Measurements from ENCODE around the gene ITGB7. TPM values are rescaled to one million over a fixed set of nuclear protein-coding genes. Genes with fewer than 3 reads are reported as not detected.
A peak's percentile ranks its signal among the peaks of the same experiment; 100 is the strongest.

ITGB7 gene
- total RNA-seq, 4 donors from 2014 or later = 2.9 to 29.1 (median 6.8) TPM

- WGBS = 95% methylated on average over 3 of the region's 8 CpGs
- no peaks in the 10 kb centered on the region for H3K9me3 ChIP-seq
- TF ChIP-seq EP300 (IDR thresholded peaks at IDR 0.05) (no peak), POLR2AphosphoS5 (IDR thresholded peaks at IDR 0.05) (no peak), POLR2A (IDR thresholded peaks at IDR 0.05) (no peak)
- TF ChIP-seq, protein P1, sequence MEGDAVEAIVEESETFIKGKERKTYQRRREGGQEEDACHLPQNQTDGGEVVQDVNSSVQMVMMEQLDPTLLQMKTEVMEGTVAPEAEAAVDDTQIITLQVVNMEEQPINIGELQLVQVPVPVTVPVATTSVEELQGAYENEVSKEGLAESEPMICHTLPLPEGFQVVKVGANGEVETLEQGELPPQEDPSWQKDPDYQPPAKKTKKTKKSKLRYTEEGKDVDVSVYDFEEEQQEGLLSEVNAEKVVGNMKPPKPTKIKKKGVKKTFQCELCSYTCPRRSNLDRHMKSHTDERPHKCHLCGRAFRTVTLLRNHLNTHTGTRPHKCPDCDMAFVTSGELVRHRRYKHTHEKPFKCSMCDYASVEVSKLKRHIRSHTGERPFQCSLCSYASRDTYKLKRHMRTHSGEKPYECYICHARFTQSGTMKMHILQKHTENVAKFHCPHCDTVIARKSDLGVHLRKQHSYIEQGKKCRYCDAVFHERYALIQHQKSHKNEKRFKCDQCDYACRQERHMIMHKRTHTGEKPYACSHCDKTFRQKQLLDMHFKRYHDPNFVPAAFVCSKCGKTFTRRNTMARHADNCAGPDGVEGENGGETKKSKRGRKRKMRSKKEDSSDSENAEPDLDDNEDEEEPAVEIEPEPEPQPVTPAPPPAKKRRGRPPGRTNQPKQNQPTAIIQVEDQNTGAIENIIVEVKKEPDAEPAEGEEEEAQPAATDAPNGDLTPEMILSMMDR (IDR thresholded peaks at IDR 0.05) = no peak
- no peak for DNase-seq (ENCODE audit: low spot score in 2 of 2)
- peaks cover 4% of the 10 kb centered on the region for H3K4me1 ChIP-seq
- H3K36me3 ChIP-seq = peaks cover 11% of the 10 kb centered on the region
- no peak overlapping the region for H3K4me3 ChIP-seq
- H3K27ac ChIP-seq = no peak overlapping the region
- no peaks in the 10 kb centered on the region for H3K27me3 ChIP-seq
Measured at GRCh38 chr12:53161119-53161911, 45.7 kb downstream of the ITGB7 start.

DNA sequence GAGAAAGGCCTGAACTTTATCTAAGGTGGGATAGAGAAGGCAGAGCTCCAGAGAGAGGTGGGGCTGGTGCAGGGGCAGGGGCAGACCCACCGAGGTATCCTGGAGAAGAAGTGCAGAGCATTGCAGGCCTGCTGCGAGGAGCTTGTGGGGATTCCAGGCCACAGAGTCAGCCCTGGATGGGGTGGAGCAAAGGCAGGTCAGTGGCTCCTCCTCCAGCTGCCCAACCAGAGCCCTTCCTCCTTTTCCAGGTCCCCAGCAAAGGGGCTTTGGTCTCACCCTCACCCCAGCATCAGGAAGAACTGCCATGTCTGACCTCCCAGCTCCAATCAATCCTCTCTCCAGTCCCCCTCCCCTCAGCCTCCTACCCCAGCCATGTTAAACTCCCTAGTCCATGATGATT is 46.4 kb downstream of the ITGB7 start:
- TF ChIP-seq POLR2A (IDR thresholded peaks at IDR 0.05) = no peak
- TF ChIP-seq, protein P1 (IDR thresholded peaks at IDR 0.05) = no peak
- TF ChIP-seq EP300 (IDR thresholded peaks at IDR 0.05) = no peak
- TF ChIP-seq POLR2AphosphoS5 (IDR thresholded peaks at IDR 0.05) = no peak
- DNase-seq (ENCODE audit: low spot score in 2 of 2) = no peak
- Histone ChIP-seq H3K9me3 (no peaks in the 10 kb centered on the region), H3K27ac (no peak overlapping the region), H3K27me3 (no peaks in the 10 kb centered on the region), H3K36me3 (peaks cover 8% of the 10 kb centered on the region), H3K4me3 (no peak overlapping the region), H3K4me1 (peaks cover 4% of the 10 kb centered on the region)
- WGBS = 86% methylated on average over 2 of the region's 2 CpGs

DNA sequence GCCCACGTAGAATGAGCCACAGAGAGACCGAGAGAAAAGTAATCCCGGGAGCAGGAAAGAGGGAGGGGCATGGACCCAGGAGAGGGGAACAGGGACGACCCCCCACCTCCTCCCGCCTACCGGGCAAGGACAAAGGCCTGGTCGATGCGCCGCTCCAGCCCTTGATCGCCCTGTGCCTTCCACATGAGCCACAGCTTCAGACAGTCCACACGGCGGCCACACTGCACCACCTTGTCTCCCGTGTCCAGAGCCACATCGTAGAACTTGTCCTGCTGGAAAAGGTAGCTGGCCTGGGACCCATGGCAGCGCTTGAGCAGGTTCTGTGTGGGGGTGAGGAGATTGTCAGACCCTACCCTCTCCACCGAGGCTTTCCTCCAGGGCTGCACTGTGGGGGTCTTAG is 47.1 kb downstream of the ITGB7 start:
- no peak overlapping the region for H3K27ac ChIP-seq
- TF ChIP-seq POLR2AphosphoS5 (IDR thresholded peaks at IDR 0.05) (no peak), EP300 (IDR thresholded peaks at IDR 0.05) (no peak), POLR2A (IDR thresholded peaks at IDR 0.05) (no peak)
- TF ChIP-seq, protein P1 (IDR thresholded peaks at IDR 0.05) = no peak
- H3K4me1 ChIP-seq = peaks cover 4% of the 10 kb centered on the region
- H3K4me3 ChIP-seq = no peak overlapping the region
- DNase-seq (ENCODE audit: low spot score in 2 of 2) = no peak
- peaks cover 7% of the 10 kb centered on the region for H3K36me3 ChIP-seq
- WGBS = 87% methylated on average over 16 of the region's 16 CpGs
- no peaks in the 10 kb centered on the region for H3K9me3 ChIP-seq
- no peaks in the 10 kb centered on the region for H3K27me3 ChIP-seq

GRCh38 chr12:53159195-53159839 is 47.7 kb downstream of the ITGB7 start:
- H3K27me3 ChIP-seq = no peaks in the 10 kb centered on the region
- peak; percentile 92 for DNase-seq (ENCODE audit: low spot score in 2 of 2)
- H3K36me3 ChIP-seq = peaks cover 7% of the 10 kb centered on the region
- 23% methylated on average over 13 of the region's 14 CpGs for WGBS
- H3K4me3 ChIP-seq = no peak overlapping the region
- no peak overlapping the region for H3K27ac ChIP-seq
- H3K9me3 ChIP-seq = no peaks in the 10 kb centered on the region
- TF ChIP-seq, protein P1 (IDR thresholded peaks at IDR 0.05) = peak; percentile 84 to 95
- TF ChIP-seq POLR2A (IDR thresholded peaks at IDR 0.05) = no peak
- TF ChIP-seq EP300 (IDR thresholded peaks at IDR 0.05) = no peak
- no peak for TF ChIP-seq POLR2AphosphoS5 (IDR thresholded peaks at IDR 0.05)
- H3K4me1 ChIP-seq = peaks cover 4% of the 10 kb centered on the region

DNA sequence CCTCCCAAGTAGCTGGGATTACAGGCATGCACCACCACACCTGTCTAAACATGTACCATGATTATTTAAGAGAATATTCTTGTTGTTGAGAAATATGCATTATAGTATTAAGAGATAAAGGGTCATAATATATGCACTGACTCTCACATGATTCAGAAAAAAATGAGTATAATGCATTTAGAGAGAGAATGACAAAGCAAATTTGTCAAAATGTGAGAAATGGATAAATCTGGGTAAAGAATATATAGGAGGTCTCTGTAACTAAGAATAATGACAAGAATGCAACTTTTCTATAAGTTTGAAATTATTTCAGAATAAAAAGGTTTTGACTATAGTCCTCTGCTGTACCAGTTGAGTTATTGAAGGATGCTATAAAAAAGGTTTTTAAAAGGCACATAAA is 54.7 kb downstream of the ITGB7 start:
- Histone ChIP-seq H3K27ac (no peak overlapping the region), H3K4me3 (no peak overlapping the region), H3K27me3 (no peaks in the 10 kb centered on the region), H3K36me3 (no peaks in the 10 kb centered on the region), H3K9me3 (no peaks in the 10 kb centered on the region), H3K4me1 (no peaks in the 10 kb centered on the region)
- no peak for DNase-seq (ENCODE audit: low spot score in 2 of 2)
- no peak for TF ChIP-seq POLR2A (IDR thresholded peaks at IDR 0.05)
- TF ChIP-seq, protein P1 (IDR thresholded peaks at IDR 0.05) = no peak
- no peak for TF ChIP-seq EP300 (IDR thresholded peaks at IDR 0.05)
- no peak for TF ChIP-seq POLR2AphosphoS5 (IDR thresholded peaks at IDR 0.05)
